ENCODE data around the gene PTPN1.
"Not testable (repeated sequence)": the region's sequence is repeated elsewhere in the genome, so short reads cannot be mapped to it uniquely, and the experiment has no call there.

Gene PTPN1

DNA sequence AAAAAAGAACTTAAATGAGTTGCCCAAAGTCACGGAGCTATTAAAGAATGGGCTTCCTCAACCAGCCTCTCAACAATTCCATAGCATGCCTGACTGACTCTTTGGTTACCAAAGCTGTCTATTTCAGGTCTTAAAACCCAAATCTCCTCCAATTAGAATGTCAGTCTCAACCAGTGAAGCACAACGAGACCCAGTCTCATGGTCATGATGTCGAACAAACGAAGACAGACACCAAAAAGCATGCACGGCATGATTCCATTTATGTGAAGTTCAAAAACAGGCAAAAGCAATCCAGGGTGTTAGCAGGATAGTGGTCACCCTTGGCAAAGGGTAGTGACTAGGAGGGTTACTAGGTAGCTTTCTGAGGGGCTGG is 16.3 kb upstream of the PTPN1 start:
- H3K27ac Mint-ChIP-seq = no peak overlapping the region
- no peaks in the 10 kb centered on the region for H3K36me3 Mint-ChIP-seq (ENCODE audit: low read depth)
- H3K27me3 Mint-ChIP-seq = peaks cover 6% of the 10 kb centered on the region
- intact Hi-C loops (cut with micrococcal nuclease) = no loop called here
- H3K4me1 Mint-ChIP-seq (ENCODE audit: low read depth) = peaks cover 24% of the 10 kb centered on the region
- no peaks in the 10 kb centered on the region for H3K9me3 Mint-ChIP-seq
- H3K4me3 Mint-ChIP-seq = no peak overlapping the region

DNA sequence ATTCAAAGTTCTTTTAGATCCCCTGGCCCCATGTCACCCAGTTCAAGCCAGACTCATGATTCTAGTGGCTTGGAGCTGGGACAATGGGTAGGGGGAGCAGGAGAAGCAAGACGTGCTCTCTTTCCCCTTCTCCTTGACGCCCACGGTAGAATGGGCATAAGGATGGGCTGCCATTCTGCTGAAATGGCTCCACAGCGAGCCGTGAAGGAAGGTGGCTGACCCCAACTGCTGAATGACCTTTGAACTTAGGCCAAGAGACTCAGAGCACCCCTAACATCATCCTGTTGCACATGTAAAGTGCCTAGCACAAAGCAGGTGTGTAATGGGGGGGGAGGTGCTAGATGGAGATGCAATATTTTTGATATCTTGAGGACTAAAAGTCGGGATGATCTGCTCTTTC is 15.8 kb upstream of the PTPN1 start:
- intact Hi-C loops (cut with micrococcal nuclease) = no loop called here
- no peaks in the 10 kb centered on the region for H3K9me3 Mint-ChIP-seq
- no peak overlapping the region for H3K4me3 Mint-ChIP-seq
- no peaks in the 10 kb centered on the region for H3K36me3 Mint-ChIP-seq (ENCODE audit: low read depth)
- peaks cover 6% of the 10 kb centered on the region for H3K27me3 Mint-ChIP-seq
- H3K27ac Mint-ChIP-seq = no peak overlapping the region
- H3K4me1 Mint-ChIP-seq (ENCODE audit: low read depth) = peaks cover 30% of the 10 kb centered on the region

DNA sequence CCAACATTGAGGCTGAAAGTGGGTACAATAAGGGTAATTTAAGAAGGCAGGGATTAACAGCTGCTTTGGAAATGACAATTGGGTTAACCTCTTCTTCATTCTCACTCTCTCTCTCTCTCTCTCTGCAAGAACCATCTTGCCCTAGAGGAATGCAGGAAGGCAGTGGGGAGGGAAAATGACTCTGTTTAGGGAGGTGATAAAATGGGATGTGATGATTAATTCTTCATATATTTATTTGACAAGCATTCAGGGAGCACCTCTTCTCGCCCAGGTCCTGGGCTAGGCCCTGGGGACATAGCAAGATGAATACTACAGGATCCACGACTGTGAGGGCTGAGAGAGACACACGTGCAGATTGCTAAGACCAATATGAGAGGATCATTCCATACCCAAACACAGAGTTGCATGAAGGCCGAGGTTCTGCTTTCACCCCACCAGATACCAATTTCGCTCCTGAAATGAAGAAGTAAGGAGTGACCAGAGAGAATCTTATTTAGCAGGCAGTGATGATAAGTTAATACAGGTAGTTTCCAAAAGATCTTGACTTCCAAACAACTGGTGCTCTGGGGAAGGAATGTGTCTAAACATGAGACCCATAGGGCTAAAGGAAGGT is 13.3 kb upstream of the PTPN1 start:
- intact Hi-C loops (cut with micrococcal nuclease) = no loop called here
- H3K9me3 Mint-ChIP-seq = no peaks in the 10 kb centered on the region

DNA sequence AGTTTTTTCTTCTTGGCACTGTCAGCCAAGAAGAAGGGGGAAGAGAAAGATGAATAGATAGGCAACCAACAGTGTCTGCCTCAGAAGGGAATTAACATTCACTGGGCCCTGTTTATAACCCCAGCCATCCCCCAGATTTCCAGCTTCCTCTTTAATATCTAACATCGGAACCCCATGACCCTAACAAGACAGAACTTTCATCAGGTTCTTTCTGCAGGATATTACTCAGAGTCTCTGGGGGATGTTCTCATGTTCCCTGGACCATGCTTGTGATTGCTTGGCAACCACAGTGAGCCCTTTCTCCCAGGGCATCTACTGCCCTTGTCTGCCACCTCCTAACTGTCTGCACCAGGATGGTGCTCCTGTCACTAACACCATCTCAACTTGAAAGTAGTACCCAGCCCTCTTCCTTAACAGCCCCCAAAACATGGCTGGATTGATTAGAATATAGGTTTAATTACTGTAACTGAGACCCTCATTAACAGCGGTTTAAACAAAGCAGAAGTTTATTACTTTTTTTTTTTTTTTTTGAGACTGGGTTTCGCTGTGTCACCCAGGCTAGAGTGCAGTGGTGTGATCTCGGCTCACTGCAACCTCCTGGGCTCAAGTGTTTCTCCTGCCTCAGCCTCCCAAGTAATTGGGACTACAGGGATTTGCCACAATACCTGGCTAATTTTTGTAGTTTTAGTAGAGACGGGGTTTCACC is 12.0 kb upstream of the PTPN1 start:
- intact Hi-C loops (cut with micrococcal nuclease) = no loop called here
- Mint-ChIP-seq H3K9me3 (no peaks in the 10 kb centered on the region), H3K36me3 (ENCODE audit: low read depth) (no peaks in the 10 kb centered on the region), H3K4me3 (no peak overlapping the region), H3K27ac (peak overlapping the region; percentile 76), H3K27me3 (peaks cover 3% of the 10 kb centered on the region), H3K4me1 (ENCODE audit: low read depth) (peaks cover 60% of the 10 kb centered on the region)

More for the DNA sequence above, 13.3 kb upstream of the PTPN1 start:
- Mint-ChIP-seq H3K27ac (peak overlapping the region; percentile 75), H3K4me1 (ENCODE audit: low read depth) (peaks cover 47% of the 10 kb centered on the region), H3K4me3 (no peak overlapping the region), H3K36me3 (ENCODE audit: low read depth) (no peaks in the 10 kb centered on the region), H3K27me3 (peaks cover 6% of the 10 kb centered on the region)

DNA sequence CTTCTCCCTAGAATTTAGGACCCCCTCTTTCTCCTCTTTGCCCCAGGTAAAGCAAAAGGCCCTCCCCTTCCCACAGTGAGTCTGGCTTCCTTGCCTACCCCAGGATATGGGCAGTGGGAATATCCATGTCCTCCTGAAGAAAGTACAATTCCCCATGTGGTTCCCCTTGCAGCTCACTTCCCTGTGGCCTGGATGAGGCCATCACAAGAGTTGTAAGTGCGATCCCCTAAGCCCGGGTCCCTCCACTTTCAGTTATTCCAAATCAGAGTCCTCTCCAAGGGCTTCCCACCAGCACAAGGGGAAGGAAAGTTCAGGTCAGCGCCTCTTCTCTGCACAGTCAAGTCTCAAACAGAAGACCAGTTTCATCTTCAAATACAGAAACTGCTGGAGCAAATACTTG is 10.2 kb upstream of the PTPN1 start:
- Mint-ChIP-seq H3K4me3 (no peak overlapping the region), H3K9me3 (no peaks in the 10 kb centered on the region), H3K36me3 (ENCODE audit: low read depth) (no peaks in the 10 kb centered on the region), H3K27me3 (no peaks in the 10 kb centered on the region), H3K27ac (peak overlapping the region; percentile 76), H3K4me1 (ENCODE audit: low read depth) (peaks cover 77% of the 10 kb centered on the region)
- intact Hi-C loops (cut with micrococcal nuclease) = no loop called here

DNA sequence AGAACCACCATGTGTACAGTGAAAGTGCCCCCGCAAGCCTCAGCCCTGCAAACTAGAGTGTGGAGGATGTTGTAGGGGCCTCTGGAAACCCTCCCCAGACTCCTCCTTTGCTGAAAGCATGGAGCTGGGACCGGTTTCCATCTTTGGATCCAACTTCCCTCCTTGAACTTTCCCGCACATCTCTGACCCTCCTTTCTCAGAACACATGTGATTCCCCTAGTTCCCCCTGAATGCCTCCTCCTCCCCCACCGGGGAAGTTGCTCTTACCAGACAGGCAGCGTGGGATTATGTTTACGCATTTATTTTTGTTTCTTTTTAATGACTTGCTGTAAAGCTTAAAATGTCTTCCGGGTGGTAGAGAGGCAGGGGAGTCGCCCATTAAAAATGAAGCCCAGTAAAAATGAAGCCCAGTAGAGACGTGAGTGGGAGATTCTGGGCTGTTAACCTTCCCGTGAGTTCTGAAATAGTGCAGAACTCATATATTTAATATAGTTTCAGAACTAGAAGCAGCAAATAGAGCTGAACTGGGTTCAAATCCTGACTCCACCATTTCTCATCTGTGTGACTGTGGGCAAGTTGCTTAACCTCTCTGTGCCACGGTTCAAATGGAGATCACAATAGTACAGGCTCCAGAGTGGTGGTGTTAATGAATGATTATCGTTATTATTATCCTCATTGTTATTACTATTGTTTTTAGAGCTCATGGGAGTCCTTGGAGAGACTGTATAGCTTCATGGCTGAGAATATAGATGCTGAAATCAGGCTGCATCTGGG is 8.0 kb upstream of the PTPN1 start:
- intact Hi-C loops (cut with micrococcal nuclease) = no loop called here
- peaks cover 76% of the 10 kb centered on the region for H3K4me1 Mint-ChIP-seq (ENCODE audit: low read depth)
- H3K27me3 Mint-ChIP-seq = no peaks in the 10 kb centered on the region

DNA sequence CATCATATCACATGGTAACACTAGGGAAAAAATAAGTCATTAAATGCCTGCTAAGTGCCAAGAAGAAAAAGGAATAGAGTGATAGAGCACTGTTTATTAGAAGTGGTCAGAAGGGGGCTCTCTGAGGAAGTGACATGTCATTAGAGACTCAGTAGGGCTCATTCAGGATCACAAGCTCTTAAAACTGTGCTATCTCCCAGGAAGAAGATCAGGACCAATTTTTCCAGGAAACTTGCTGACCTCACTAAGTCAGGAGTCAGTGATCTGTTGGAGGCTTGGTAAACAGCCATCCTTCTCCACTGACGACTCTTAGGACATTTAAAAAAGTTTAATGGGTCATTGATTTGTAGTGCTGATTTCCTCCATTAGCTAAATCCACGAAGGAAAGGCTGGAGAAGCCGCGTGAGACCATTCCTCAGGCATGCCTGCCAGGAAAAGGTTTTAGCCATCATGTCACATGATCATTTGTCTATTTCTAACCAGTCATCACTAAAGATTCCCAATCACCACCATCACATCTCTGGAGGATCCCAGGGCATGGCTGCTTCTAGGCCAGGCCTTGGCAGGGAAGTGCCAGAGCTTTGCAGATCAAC is 5.9 kb upstream of the PTPN1 start:
- peak overlapping the region; percentile 89 for H3K27ac Mint-ChIP-seq
- H3K9me3 Mint-ChIP-seq = no peaks in the 10 kb centered on the region
- intact Hi-C loops (cut with micrococcal nuclease) = no loop called here
- H3K27me3 Mint-ChIP-seq = no peaks in the 10 kb centered on the region
- no peaks in the 10 kb centered on the region for H3K36me3 Mint-ChIP-seq (ENCODE audit: low read depth)
- no peak overlapping the region for H3K4me3 Mint-ChIP-seq
- peaks cover 64% of the 10 kb centered on the region for H3K4me1 Mint-ChIP-seq (ENCODE audit: low read depth)

More for the DNA sequence above, 8.0 kb upstream of the PTPN1 start:
- Mint-ChIP-seq H3K4me3 (peak overlapping the region; percentile 28), H3K27ac (peak overlapping the region; percentile 89), H3K36me3 (ENCODE audit: low read depth) (no peaks in the 10 kb centered on the region), H3K9me3 (no peaks in the 10 kb centered on the region)

DNA sequence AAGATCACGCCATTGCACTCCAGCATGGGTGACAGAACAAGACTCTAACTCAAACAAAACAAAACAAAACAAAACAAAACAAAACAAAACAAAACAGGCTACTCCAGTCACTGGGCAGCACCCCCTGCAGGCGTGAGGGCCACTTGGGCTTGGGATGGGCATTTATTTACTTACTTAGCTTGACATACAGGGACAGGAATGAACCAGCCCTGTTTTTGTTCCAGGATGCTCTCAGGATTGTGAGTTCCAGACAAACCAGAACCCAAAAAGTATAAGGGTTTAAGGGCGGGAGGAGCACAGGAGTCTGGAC is 4.0 kb upstream of the PTPN1 start:
- no peaks in the 10 kb centered on the region for H3K9me3 Mint-ChIP-seq
- peaks cover 13% of the 10 kb centered on the region for H3K36me3 Mint-ChIP-seq (ENCODE audit: low read depth)
- no peak overlapping the region for H3K4me3 Mint-ChIP-seq
- peaks cover 65% of the 10 kb centered on the region for H3K4me1 Mint-ChIP-seq (ENCODE audit: low read depth)
- peak overlapping the region; percentile 89 for H3K27ac Mint-ChIP-seq
- H3K27me3 Mint-ChIP-seq = no peaks in the 10 kb centered on the region
- intact Hi-C loops (cut with micrococcal nuclease) = no loop called here

DNA sequence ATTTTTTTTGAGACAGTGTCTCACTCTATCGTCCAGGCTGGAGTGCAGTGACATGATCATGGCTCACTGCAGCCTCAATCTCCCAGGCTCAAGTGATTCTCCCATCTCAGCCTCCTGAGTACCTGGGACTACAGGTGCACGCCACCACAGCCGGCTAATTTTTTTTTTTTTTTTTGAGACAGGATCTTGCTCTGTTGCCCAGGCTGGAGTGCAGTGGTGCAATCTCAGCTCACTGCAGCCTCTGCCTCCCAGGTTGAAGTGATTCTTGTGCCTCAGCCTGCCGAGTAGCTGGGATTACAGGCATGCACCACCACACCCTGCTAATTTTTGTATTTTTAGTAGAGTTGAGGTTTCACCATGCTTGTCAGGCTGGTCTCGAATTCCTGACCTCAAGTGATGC is 2.4 kb upstream of the PTPN1 start:
- H3K9me3 Mint-ChIP-seq; H3K27me3 Mint-ChIP-seq; intact Hi-C loops (cut with micrococcal nuclease); H3K27ac Mint-ChIP-seq; H3K4me3 Mint-ChIP-seq: not testable (repeated sequence)
- Mint-ChIP-seq H3K4me1 (ENCODE audit: low read depth) (peaks cover 62% of the 10 kb centered on the region), H3K36me3 (ENCODE audit: low read depth) (peaks cover 13% of the 10 kb centered on the region)

DNA sequence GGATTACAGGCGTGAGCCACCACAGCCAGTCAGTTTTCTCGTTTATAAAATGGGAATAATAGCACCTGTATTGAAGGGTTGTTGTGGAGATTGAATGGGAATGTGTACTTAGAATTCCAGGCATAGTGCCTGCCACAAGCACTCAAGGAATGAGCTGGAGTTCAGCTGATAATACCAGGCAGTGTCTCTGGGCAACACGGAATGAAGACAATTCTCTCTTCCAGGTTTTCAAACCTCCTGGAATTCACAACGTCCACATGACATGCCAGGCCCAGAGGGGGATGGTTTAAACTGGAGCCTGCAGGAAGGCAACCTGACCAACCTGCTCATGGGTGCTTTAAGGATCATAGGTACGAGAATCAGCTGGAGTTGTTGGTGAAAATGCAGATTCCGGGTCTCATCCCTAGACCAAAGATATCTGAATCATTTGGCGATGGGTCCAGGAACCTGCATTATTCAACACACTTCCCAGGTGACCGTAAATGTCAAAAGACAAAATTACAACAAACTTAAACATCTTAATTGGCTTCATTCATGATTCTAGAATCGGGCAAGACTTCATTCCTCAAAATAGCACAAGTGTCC is 1.9 kb upstream of the PTPN1 start:
- H3K4me3 Mint-ChIP-seq = no peak overlapping the region
- H3K27ac Mint-ChIP-seq = peak overlapping the region; percentile 58
- H3K4me1 Mint-ChIP-seq (ENCODE audit: low read depth) = peaks cover 62% of the 10 kb centered on the region
- no peaks in the 10 kb centered on the region for H3K27me3 Mint-ChIP-seq
- intact Hi-C loops (cut with micrococcal nuclease) = no loop called here
- peaks cover 13% of the 10 kb centered on the region for H3K36me3 Mint-ChIP-seq (ENCODE audit: low read depth)
- H3K9me3 Mint-ChIP-seq = no peaks in the 10 kb centered on the region

DNA sequence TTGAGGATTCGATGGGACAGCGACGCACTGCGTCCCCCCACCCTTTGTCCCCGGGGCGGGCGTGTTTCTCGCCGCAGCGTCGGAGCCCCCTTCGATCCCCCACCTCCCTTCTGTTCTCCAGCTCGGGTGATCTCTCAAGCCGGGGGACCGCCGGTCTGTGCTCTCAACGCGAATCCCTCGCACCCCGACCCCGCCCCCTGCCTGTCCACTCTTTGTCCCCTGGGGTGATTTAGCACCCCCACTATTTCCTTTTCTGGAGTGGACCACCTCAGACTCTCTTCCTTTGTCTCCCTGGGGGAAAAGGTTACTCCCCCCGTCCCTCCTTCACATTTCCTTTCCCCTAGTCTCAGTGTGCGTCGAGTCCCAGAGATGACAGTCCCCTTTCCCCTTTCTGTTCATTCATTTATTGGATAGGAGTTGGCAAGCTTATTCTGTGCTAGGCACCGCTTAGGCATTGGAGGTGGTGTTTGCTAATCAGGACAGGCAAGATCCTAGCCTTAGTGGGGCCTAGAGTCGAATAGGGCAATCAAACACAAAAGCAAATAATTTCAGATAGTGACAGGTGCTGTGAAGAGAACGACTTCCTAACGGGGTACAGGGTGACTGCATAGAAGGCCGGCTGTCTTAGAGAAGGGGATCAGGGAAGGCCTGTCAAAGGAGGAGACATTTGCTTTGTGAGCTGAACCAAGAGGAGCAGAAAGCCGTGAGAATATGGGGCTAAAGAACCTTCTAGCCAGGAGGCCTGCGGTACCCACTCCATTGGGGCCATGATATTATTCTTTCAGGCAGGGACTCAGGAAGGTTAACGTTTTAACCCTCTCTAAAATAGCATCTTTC is 741 bp downstream of the PTPN1 start:
- peaks cover 65% of the 10 kb centered on the region for H3K4me1 Mint-ChIP-seq (ENCODE audit: low read depth)
- H3K27me3 Mint-ChIP-seq = no peaks in the 10 kb centered on the region
- H3K4me3 Mint-ChIP-seq = peak overlapping the region; percentile 98
- intact Hi-C loops (cut with micrococcal nuclease) = loop anchor here (5.0 kb wide), 2 partner anchors 34 to 36 kb away; no protein-coding TSS in a partner anchor
- H3K9me3 Mint-ChIP-seq = no peaks in the 10 kb centered on the region
- peaks cover 23% of the 10 kb centered on the region for H3K36me3 Mint-ChIP-seq (ENCODE audit: low read depth)
- H3K27ac Mint-ChIP-seq = peak overlapping the region; percentile 97

DNA sequence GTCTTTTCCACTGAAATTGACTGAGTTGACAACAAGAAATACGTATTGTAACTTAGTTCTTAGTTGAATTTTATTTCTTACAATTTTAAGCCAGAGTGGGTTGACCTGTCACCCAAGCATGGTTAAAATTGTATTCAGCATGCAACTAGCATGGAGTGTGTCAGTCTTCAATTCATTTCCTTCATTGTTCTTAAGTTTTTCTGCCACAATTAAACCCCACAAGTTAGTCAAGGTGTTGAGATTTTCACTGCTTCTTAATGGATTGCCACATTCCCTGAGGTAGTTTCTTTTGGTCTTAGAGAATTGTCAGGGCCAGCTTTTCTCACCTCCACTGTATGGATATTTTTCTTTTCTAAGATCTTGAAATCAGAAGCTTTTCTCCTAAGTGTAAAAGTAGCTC is 2.1 kb downstream of the PTPN1 start:
- Mint-ChIP-seq H3K36me3 (ENCODE audit: low read depth) (peaks cover 23% of the 10 kb centered on the region), H3K9me3 (no peaks in the 10 kb centered on the region), H3K27me3 (no peaks in the 10 kb centered on the region), H3K27ac (peak overlapping the region; percentile 73), H3K4me1 (ENCODE audit: low read depth) (peaks cover 75% of the 10 kb centered on the region), H3K4me3 (no peak overlapping the region)
- intact Hi-C loops (cut with micrococcal nuclease) = loop anchor here (5.0 kb wide), 2 partner anchors 35 kb away; no protein-coding TSS in a partner anchor

Measured in dendritic cell treated with granulocyte-macrophage colony-stimulating factor and Interleukin-4, amounts not matched to agents 40 ng/mL and 50 ng/mL, for 4 days (primary cell).